Upper lobe of left lung (tissue), 6 donors: ENCODE results near the gene SFMBT2. TPM values are rescaled to one million over a fixed set of nuclear protein-coding genes. Genes with fewer than 3 reads are reported as not detected.

ENCODE experiments used
- ATAC-seq, 2 donors: fragments of 200-7000 bp; cut with Tn5 transposase; one replicate each; pipeline ENCODE4 v1.9.1; 2022; ENCODE audit warnings: mild to moderate bottlenecking in 2 of 2, moderate library complexity in 2 of 2; ENCODE audit not compliant: low FRiP score in 2 of 2
- DNase-seq, 2 donors: peaks; one replicate each; pipeline ENCODE4 v3.0.0-alpha.2; 2019 to 2020
- H3K27ac ChIP-seq, 4 donors: fragments of 200-600 bp; sonication (generic); one replicate each; pipeline ENCODE4 v1.5.1; 2016 to 2019
- H3K27me3 ChIP-seq, 4 donors: fragments of 200-600 bp; sonication (generic); one replicate each; pipeline ENCODE4 v1.5.1; 2017 to 2019
- H3K36me3 ChIP-seq, 4 donors: fragments of 200-600 bp; sonication (generic); one replicate each; pipeline ENCODE4 v1.5.1; 2016 to 2019
- H3K4me1 ChIP-seq, 4 donors: fragments of 200-600 bp; sonication (generic); one replicate each; pipeline ENCODE4 v1.5.1; 2018 to 2019
- H3K4me3 ChIP-seq, 4 donors: fragments of 200-600 bp; sonication (generic); one replicate each; pipeline ENCODE4 v1.5.1; 2017 to 2019; ENCODE audit warnings: mild to moderate bottlenecking in 2 of 4, moderate library complexity in 1 of 4
- H3K9me3 ChIP-seq, 4 donors: fragments of 200-600 bp; sonication (generic); one replicate each; pipeline ENCODE4 v1.5.1; 2018 to 2019
- EP300 ChIP-seq, 4 donors: sonication (generic); formaldehyde crosslinking; IDR thresholded peaks; one replicate each; pipeline ENCODE4 v1.5.1; 2017; ENCODE audit warnings: antibody characterized with exemption in 4 of 4, control low read depth in 2 of 4
- POLR2A ChIP-seq, 4 donors: fragments of 450-650 bp; IDR thresholded peaks; one replicate each; pipeline ENCODE4 v1.5.1; 2016 to 2017; ENCODE audit warnings: antibody characterized with exemption in 4 of 4, mild to moderate bottlenecking in 2 of 4
- POLR2AphosphoS5 ChIP-seq, 2 donors: sonication (generic); formaldehyde crosslinking; IDR thresholded peaks; one replicate each; pipeline ENCODE4 v1.5.1; 2017; ENCODE audit warnings: antibody characterized with exemption in 2 of 2
- WGBS, 2 donors: methylation state at CpG; one replicate each; pipeline ENCODE4 v1.1.5; 2017 to 2018; 5-methylcytosine and 5-hydroxymethylcytosine counted together
- total RNA-seq, 6 donors: library from RNA; depleted of rRNA in 4 of 6; stranded (reverse); fragments of >200 nt in 4 of 6; gene quantifications; one replicate each; pipeline versions ENCODE4 v1.1.0 to v1.2.1, GENCODE V29; 2016 to 2021
- TF ChIP-seq, protein P1 (sequence below), 6 experiments: fragments of 450-650 bp in 4 of 6; fragments of 200-600 bp in 2 of 6; sonication (generic) in 2 of 6; IDR thresholded peaks; one replicate each; pipeline ENCODE4 v1.5.1; 2016 to 2019; ENCODE audit warnings: antibody characterized with exemption in 6 of 6
- donor health status: DM: no; HTN: no; CAD: no; lungs with moderate emphysema.
- donor health status: DM: no; HTN: yes; CAD: no; lungs with severe emphysema.

SFMBT2 gene
- total RNA-seq, 6 donors from 2014 or later = 6.2 to 14.6 (median 10.2) TPM

DNA sequence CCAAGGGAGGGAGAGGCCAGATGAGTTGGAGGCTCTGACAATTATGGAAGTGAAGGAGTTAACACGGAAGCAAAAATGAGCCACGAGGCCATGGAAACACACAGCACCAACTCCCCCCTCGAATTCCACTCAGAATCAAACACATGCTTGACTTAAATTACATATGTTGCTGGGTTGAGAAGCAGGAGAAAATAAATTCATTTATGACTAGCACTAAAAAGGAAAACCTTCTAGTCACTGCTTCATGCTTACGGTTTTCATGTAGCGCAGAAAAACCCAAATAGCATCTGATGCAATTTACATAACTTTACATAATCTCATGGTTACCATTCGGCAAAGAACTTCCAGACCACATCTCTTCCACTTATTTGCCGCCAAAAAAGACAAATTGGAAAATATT is 51.5 kb downstream of the SFMBT2 start:
- TF ChIP-seq POLR2A (IDR thresholded peaks at IDR 0.05) = no peak
- TF ChIP-seq EP300 (IDR thresholded peaks at IDR 0.05) = no peak
- TF ChIP-seq POLR2AphosphoS5 (IDR thresholded peaks at IDR 0.05) = no peak
- TF ChIP-seq, protein P1, sequence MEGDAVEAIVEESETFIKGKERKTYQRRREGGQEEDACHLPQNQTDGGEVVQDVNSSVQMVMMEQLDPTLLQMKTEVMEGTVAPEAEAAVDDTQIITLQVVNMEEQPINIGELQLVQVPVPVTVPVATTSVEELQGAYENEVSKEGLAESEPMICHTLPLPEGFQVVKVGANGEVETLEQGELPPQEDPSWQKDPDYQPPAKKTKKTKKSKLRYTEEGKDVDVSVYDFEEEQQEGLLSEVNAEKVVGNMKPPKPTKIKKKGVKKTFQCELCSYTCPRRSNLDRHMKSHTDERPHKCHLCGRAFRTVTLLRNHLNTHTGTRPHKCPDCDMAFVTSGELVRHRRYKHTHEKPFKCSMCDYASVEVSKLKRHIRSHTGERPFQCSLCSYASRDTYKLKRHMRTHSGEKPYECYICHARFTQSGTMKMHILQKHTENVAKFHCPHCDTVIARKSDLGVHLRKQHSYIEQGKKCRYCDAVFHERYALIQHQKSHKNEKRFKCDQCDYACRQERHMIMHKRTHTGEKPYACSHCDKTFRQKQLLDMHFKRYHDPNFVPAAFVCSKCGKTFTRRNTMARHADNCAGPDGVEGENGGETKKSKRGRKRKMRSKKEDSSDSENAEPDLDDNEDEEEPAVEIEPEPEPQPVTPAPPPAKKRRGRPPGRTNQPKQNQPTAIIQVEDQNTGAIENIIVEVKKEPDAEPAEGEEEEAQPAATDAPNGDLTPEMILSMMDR (IDR thresholded peaks at IDR 0.05) = no peak
- Histone ChIP-seq H3K4me1 (no peaks in the 10 kb centered on the region), H3K36me3 (peaks cover 0 to 5% (median 0%) of the 10 kb centered on the region in 4 donors), H3K27ac (no peak overlapping the region), H3K27me3 (no peaks in the 10 kb centered on the region), H3K9me3 (no peaks in the 10 kb centered on the region), H3K4me3 (no peak overlapping the region)
- 88 to 89% methylated on average over 7 of the region's 7 CpGs for WGBS, 2 donors
- no peak for DNase-seq
- no peak for ATAC-seq

GRCh38 chr10:7357193-7357592 is 53.6 kb downstream of the SFMBT2 start:
- H3K27me3 ChIP-seq = no peaks in the 10 kb centered on the region
- H3K36me3 ChIP-seq = no peaks in the 10 kb centered on the region
- no peak overlapping the region for H3K27ac ChIP-seq
- no peak for TF ChIP-seq EP300 (IDR thresholded peaks at IDR 0.05)
- TF ChIP-seq, protein P1 (IDR thresholded peaks at IDR 0.05) = no peak
- TF ChIP-seq POLR2AphosphoS5 (IDR thresholded peaks at IDR 0.05) = no peak
- no peak for TF ChIP-seq POLR2A (IDR thresholded peaks at IDR 0.05)
- H3K4me3 ChIP-seq = no peak overlapping the region
- 95 to 98% methylated on average over 6 of the region's 6 CpGs for WGBS, 2 donors
- no peaks in the 10 kb centered on the region for H3K4me1 ChIP-seq
- DNase-seq (no peak), ATAC-seq (no peak)
- H3K9me3 ChIP-seq = no peaks in the 10 kb centered on the region

GRCh38 chr10:7354330-7355047 is 56.3 kb downstream of the SFMBT2 start:
- TF ChIP-seq, protein P1 (IDR thresholded peaks at IDR 0.05) = no peak
- TF ChIP-seq POLR2AphosphoS5 (IDR thresholded peaks at IDR 0.05) (no peak), EP300 (IDR thresholded peaks at IDR 0.05) (no peak), POLR2A (IDR thresholded peaks at IDR 0.05) (no peak)
- DNase-seq (no peak), ATAC-seq (no peak)
- Histone ChIP-seq H3K36me3 (no peaks in the 10 kb centered on the region), H3K27me3 (no peaks in the 10 kb centered on the region), H3K9me3 (no peaks in the 10 kb centered on the region), H3K4me1 (no peaks in the 10 kb centered on the region), H3K4me3 (no peak overlapping the region), H3K27ac (no peak overlapping the region)
- WGBS, 2 donors = 86 to 90% methylated on average over 11 of the region's 11 CpGs

DNA sequence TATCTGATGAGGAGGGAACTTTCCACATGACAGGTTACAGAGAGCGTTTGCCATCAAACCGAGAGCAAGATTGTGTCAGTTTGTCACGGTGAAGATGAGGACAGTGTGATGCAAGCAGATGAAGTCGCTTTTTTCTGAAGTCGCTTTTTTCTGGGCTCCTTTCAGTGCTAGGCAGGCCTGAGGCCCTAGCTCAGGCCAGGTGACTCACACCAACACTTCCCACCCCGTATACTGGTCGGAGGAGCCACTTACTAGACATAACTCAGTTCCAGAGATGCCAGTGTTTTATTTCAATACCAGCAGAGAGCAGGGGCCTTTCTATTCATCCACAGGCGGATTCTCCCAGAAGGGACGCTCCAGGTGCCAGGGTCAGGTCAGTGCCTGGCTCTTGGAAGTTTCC is 58.9 kb downstream of the SFMBT2 start:
- ATAC-seq (no peak), DNase-seq (no peak)
- WGBS, 2 donors = 94 to 97% methylated on average over 9 of the region's 9 CpGs
- Histone ChIP-seq H3K4me1 (no peaks in the 10 kb centered on the region), H3K27me3 (no peaks in the 10 kb centered on the region), H3K9me3 (no peaks in the 10 kb centered on the region), H3K36me3 (no peaks in the 10 kb centered on the region), H3K4me3 (no peak overlapping the region), H3K27ac (no peak overlapping the region)
- TF ChIP-seq POLR2AphosphoS5 (IDR thresholded peaks at IDR 0.05) (no peak), POLR2A (IDR thresholded peaks at IDR 0.05) (no peak), EP300 (IDR thresholded peaks at IDR 0.05) (no peak)
- TF ChIP-seq, protein P1 (IDR thresholded peaks at IDR 0.05) = no peak
